ES-I3 (cell line): ENCODE measurements around the gene SRCIN1.
"Not testable (repeated sequence)": the region's sequence is repeated elsewhere in the genome, so short reads cannot be mapped to it uniquely, and the experiment has no call there.

Source experiments
- H3K36me3 ChIP-seq: 2 replicates; pipeline ENCODE4 v1.6.1; 2013; ENCODE audit warnings: mild to moderate bottlenecking, low read length, control low read depth, moderate library complexity; ENCODE audit not compliant: insufficient read depth
- H3K4me1 ChIP-seq: 2 replicates; pipeline ENCODE4 v1.6.1; 2013; ENCODE audit warnings: mild to moderate bottlenecking, control low read depth, low read length; ENCODE audit not compliant: insufficient read depth
- H3K9ac ChIP-seq: 2 replicates; pipeline ENCODE4 v1.6.1; 2013; ENCODE audit warnings: low read depth, mild to moderate bottlenecking, low read length, moderate library complexity
- H3K9me3 ChIP-seq: 2 replicates; pipeline ENCODE4 v1.6.1; 2013; ENCODE audit warnings: mild to moderate bottlenecking, low read length, moderate library complexity; ENCODE audit not compliant: control insufficient read depth, insufficient read depth

Gene SRCIN1

GRCh38 chr17:38624782-38625355, 19.1 kb upstream of the SRCIN1 start:
- not testable (repeated sequence) for H3K4me1 ChIP-seq, H3K9ac ChIP-seq, H3K9me3 ChIP-seq, H3K36me3 ChIP-seq

DNA sequence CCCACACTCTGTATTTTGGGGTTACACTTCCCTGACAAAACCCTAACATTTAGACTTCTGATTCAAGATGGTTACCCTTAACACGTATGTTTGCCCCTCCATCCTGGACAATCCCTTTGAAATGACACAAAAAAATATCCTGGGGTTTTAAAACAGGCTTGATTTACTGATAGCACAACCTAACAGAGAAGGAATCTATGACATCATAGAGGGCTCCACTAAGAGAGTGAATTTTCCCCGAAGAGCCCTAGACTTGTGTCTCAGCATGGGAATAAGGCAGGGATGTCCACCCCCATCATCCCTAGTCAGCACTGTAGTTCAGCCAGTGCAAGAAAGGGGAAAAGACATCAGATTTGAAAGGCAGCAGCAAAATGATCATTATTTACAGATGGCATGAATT, 15.8 kb upstream of the SRCIN1 start:
- Histone ChIP-seq H3K36me3 (no peaks in the 10 kb centered on the region), H3K9me3 (no peaks in the 10 kb centered on the region), H3K4me1 (peaks cover 9% of the 10 kb centered on the region), H3K9ac (no peak overlapping the region)

GRCh38 chr17:38620551-38621277, 15.0 kb upstream of the SRCIN1 start:
- Histone ChIP-seq H3K4me1 (peaks cover 9% of the 10 kb centered on the region), H3K9me3 (no peaks in the 10 kb centered on the region), H3K36me3 (no peaks in the 10 kb centered on the region), H3K9ac (no peak overlapping the region)

- no peak overlapping the region for H3K9ac ChIP-seq
- H3K36me3 ChIP-seq, result no peaks in the 10 kb centered on the region
- peaks cover 9% of the 10 kb centered on the region for H3K4me1 ChIP-seq
- H3K9me3 ChIP-seq, result no peaks in the 10 kb centered on the region
Measured at GRCh38 chr17:38619937-38620550, 14.3 kb upstream of the SRCIN1 start.

DNA sequence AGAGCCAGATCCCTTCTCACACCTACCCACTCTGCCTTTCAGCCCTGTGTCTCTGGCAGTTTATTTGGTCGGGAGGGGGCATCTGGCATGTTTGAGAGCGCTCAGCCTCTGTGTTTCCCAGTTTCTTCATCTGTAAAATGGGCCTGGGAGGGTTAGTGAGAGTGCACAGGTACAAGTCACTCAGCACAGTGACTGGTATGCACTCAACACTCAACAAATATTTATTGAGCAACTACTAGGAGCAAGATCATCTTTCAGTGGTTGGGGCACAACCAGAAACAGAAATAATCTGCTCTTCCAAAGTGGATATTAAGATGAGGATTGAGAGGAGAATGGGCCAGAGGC, 13.7 kb upstream of the SRCIN1 start:
- no peaks in the 10 kb centered on the region for H3K9me3 ChIP-seq
- no peak overlapping the region for H3K9ac ChIP-seq
- peaks cover 9% of the 10 kb centered on the region for H3K4me1 ChIP-seq
- no peaks in the 10 kb centered on the region for H3K36me3 ChIP-seq

GRCh38 chr17:38617967-38618760, 12.4 kb upstream of the SRCIN1 start:
- H3K36me3 ChIP-seq, result no peaks in the 10 kb centered on the region
- H3K4me1 ChIP-seq, result peaks cover 9% of the 10 kb centered on the region
- no peak overlapping the region for H3K9ac ChIP-seq
- no peaks in the 10 kb centered on the region for H3K9me3 ChIP-seq

- Histone ChIP-seq H3K9ac (no peak overlapping the region), H3K4me1 (peaks cover 9% of the 10 kb centered on the region), H3K36me3 (no peaks in the 10 kb centered on the region), H3K9me3 (no peaks in the 10 kb centered on the region)
Measured at GRCh38 chr17:38617074-38617860, 11.5 kb upstream of the SRCIN1 start.

DNA sequence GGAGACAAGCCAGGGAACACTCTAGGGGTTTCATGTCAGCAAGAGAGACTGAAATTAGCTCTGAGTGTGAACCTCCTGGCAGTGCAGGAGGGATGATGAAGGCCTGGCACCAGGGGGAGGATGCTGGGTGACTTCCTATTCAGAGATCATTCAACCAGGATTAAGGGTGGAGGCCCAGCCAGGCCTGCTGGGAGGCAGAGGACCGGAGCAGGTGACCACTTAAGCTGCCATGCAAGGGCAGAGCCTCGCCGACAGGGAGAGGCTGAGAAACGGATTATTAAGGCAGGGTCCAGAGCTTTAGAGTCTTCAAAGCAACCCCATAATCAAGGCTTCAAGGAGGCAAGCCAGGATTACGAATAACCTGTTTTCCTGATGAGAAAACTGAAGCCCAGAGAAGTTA, 10.6 kb upstream of the SRCIN1 start:
- 0 out of 2 replicates have a peak, but pooled peaks cover 4% of the 10 kb centered on the region for H3K9me3 ChIP-seq
- peaks cover 9% of the 10 kb centered on the region for H3K4me1 ChIP-seq
- no peak overlapping the region for H3K9ac ChIP-seq
- H3K36me3 ChIP-seq, result no peaks in the 10 kb centered on the region

DNA sequence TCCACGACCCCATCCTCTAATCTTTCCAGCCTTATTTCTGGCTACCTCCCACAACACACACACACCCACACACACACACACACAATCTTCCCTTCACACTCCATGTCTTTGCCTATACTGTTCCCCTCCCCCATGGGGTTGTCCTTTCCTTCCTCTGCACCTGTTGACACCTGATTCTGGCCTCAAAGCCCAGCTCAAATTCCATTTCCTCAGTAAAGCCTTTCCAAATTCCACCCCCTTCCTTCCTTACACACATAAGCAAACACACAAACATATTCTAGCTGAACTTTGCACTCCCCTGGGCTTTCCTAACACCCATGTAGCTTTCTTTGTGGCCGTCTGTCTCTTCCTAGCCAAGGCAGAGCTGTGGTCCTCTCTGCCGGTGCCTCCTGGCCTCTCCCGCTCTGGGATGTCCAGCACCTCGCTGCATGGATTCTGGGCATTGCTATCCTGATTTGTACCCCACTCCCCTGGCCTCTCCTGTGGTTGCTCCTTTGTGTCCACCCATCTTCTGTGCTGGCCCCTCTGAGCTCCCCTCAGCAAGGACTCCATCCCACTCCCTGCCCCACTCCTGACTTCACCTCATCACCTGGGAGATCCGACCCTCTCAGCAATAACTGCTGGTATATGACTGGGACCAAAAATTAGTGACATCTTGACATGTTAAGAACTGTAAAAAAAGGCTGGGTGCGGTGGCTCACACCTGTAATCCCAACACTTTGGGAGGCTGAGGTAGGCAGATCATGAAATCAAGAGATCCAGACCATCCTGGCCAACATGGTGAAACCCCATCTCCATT, 8.4 kb upstream of the SRCIN1 start:
- Histone ChIP-seq H3K9ac (no peak overlapping the region), H3K9me3 (0 out of 2 replicates have a peak, but pooled peaks cover 4% of the 10 kb centered on the region), H3K36me3 (no peaks in the 10 kb centered on the region), H3K4me1 (peaks cover 9% of the 10 kb centered on the region)

- Histone ChIP-seq H3K9me3 (0 out of 2 replicates have a peak, but pooled peaks cover 4% of the 10 kb centered on the region), H3K4me1 (peaks cover 14% of the 10 kb centered on the region), H3K9ac (no peak overlapping the region), H3K36me3 (no peaks in the 10 kb centered on the region)
Measured at GRCh38 chr17:38613525-38613980, 7.8 kb upstream of the SRCIN1 start.

DNA sequence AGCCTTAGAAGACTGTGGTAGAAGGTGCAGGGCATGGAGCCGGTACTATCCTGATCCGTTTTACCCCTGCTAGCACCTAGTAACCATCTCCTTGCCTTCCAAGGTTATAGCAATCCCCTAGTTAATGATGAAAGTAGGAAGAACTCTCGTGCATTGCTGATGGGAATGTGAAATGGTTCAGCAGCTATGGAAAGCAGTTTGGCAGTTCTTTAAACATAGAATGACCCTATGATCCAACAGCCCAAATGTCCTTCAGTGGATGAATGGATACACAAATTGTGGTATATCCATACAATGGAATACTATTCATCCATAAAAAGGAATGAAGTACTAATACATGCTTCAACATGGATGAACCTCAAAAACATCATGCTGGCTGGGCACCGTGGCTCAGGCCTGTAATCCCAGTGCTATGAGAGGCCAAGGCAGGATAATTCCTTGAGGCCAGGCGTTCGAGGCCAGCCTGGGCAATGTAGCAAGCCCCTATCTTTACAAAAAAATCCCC, 6.2 kb upstream of the SRCIN1 start:
- 0 out of 2 replicates have a peak, but pooled peaks cover 4% of the 10 kb centered on the region for H3K9me3 ChIP-seq
- no peaks in the 10 kb centered on the region for H3K36me3 ChIP-seq
- H3K4me1 ChIP-seq, result peaks cover 23% of the 10 kb centered on the region

GRCh38 chr17:38611070-38611786, 5.5 kb upstream of the SRCIN1 start:
- 0 out of 2 replicates have a peak, but pooled peaks cover 4% of the 10 kb centered on the region for H3K9me3 ChIP-seq
- peaks cover 24% of the 10 kb centered on the region for H3K4me1 ChIP-seq
- no peaks in the 10 kb centered on the region for H3K36me3 ChIP-seq
- H3K9ac ChIP-seq, result no peak overlapping the region

More for the DNA sequence above, 6.2 kb upstream of the SRCIN1 start:
- no peak overlapping the region for H3K9ac ChIP-seq
